ENCODE measurements around the gene TMC7. TPM values are rescaled to one million over a fixed set of nuclear protein-coding genes. Genes with fewer than 3 reads are reported as not detected.

Gene TMC7
- total and polyA plus RNA-seq, 9 of the 15 experiments (the other 6 are each of a cell fraction or from before 2014, with no cell fraction given) = 0.08 to 2.0 (median 1.5) TPM

- TF ChIP-seq CREB3L1 (IDR thresholded peaks at IDR 0.05; ENCODE audit: borderline replicate concordance, low read depth) (peak; percentile 58; the same call in 1 of the 2 replicates), STAT5A (IDR thresholded peaks at IDR 0.05; ENCODE audit: borderline replicate concordance, low read length) (no peak), POLR2AphosphoS5 (IDR thresholded peaks at IDR 0.05; ENCODE audit: control insufficient read depth, insufficient read depth, low read depth, low read length) (peak; percentile 72; the same call in 1 of the 2 replicates), FOXJ3 (CRISPR knock-in tag; IDR thresholded peaks at IDR 0.05) (peak; percentile 54; the same call in 1 of the 2 replicates), RCOR1 (IDR thresholded peaks at IDR 0.05; ENCODE audit: borderline replicate concordance in 1 of 2, low read depth in 2 of 2, low read length in 2 of 2) (peak in 1 of 2 experiments; percentile 45; a peak in 2 of 4 replicates), NR2C1 (IDR thresholded peaks at IDR 0.05) (peak; percentile 95), NR2C1 (tag; IDR thresholded peaks at IDR 0.05) (peak; percentile 94), HOMEZ (CRISPR knock-in tag; IDR thresholded peaks at IDR 0.05) (no peak), KLF16 (IDR thresholded peaks at IDR 0.05) (no peak), TAF1 (IDR thresholded peaks at IDR 0.05; ENCODE audit: control insufficient read depth, extremely low read depth, insufficient read depth, low read length, severe bottlenecking) (peak; percentile 48), MTA1 (IDR thresholded peaks at IDR 0.05; ENCODE audit: borderline replicate concordance) (peak; percentile 99), TSC22D4 (tag; IDR thresholded peaks at IDR 0.05) (no peak), HCFC1 (IDR thresholded peaks at IDR 0.05; ENCODE audit: low read depth, low read length) (peak; percentile 74), RAD51 (IDR thresholded peaks at IDR 0.05; ENCODE audit: borderline replicate concordance, low read depth) (peak; percentile 83), AFF1 (IDR thresholded peaks at IDR 0.05; ENCODE audit: low read depth in 1 of 2, partially characterized antibody in 2 of 2) (no peak), ZNF518B (CRISPR knock-in tag; IDR thresholded peaks at IDR 0.05) (no peak)
Observed at GRCh38 chr16:19067349-19068236, 83.9 kb downstream of the TMC7 start, which contains the start of gene COQ7 (continued).

Data from K562 (cell line).